Activated CD8-positive, alpha-beta T cell treated with anti-CD3 and anti-CD28 coated beads for 36 hours (primary cell): ENCODE data around the gene EDDM13. TPM values are rescaled to one million over a fixed set of nuclear protein-coding genes. Genes with fewer than 3 reads are reported as not detected.
A peak's percentile ranks its signal among the peaks of the same experiment; 100 is the strongest.
"Not testable (repeated sequence)": the region's sequence is repeated elsewhere in the genome, so short reads cannot be mapped to it uniquely, and the experiment has no call there.

Experiments used
- ATAC-seq: fragments of 200-7000 bp; cut with Tn5 transposase; one replicate; pipeline ENCODE4 v1.10.0; 2021; ENCODE audit warnings: mild to moderate bottlenecking, moderate library complexity
- CTCF ChIA-PET: fragments of 350-600 bp; sonication (Branson Sonifier 250); formaldehyde crosslinking; loops from one replicate; lab custom pipeline; 2021; ENCODE audit warnings: antibody characterized with exemption; lab: Charles Lee
- POLR2A ChIA-PET: fragments of 350-600 bp; sonication (Branson Sonifier 250); formaldehyde crosslinking; loops from one replicate; lab custom pipeline; 2021; ENCODE audit warnings: antibody characterized with exemption; lab: Charles Lee
- DNase-seq: peaks from one replicate; pipeline ENCODE4 v3.0.0-alpha.2; 2020
- H3K27ac Mint-ChIP-seq: one replicate; pipeline ENCODE4 v1.8.0; 2021; ENCODE audit warnings: mild to moderate bottlenecking, mixed read lengths
- H3K27me3 Mint-ChIP-seq: one replicate; pipeline ENCODE4 v1.8.0; 2021; ENCODE audit warnings: mixed read lengths
- H3K36me3 Mint-ChIP-seq: one replicate; pipeline ENCODE4 v1.8.0; 2021; ENCODE audit warnings: low read depth, mixed read lengths
- H3K4me1 Mint-ChIP-seq: one replicate; pipeline ENCODE4 v1.8.0; 2021; ENCODE audit warnings: low read depth, mixed read lengths
- H3K4me3 Mint-ChIP-seq: one replicate; pipeline ENCODE4 v1.8.0; 2021; ENCODE audit warnings: mild to moderate bottlenecking, moderate library complexity, mixed read lengths
- H3K9me3 Mint-ChIP-seq: one replicate; pipeline ENCODE4 v1.8.0; 2021; ENCODE audit warnings: mixed read lengths
- CTCF ChIP-seq: fragments of 200-600 bp; IDR thresholded peaks from one replicate; pipeline ENCODE4 v1.8.0; 2022; ENCODE audit warnings: antibody characterized with exemption, mild to moderate bottlenecking
- intact Hi-C: fragments of 100-400 bp; cut with micrococcal nuclease; formaldehyde crosslinking; loops from one replicate; pipeline ENCODE4 v1.10.0; 2022
- total RNA-seq, 2 experiments: library from RNA; stranded (reverse); gene quantifications; one replicate each; pipeline ENCODE4 v1.2.3, GENCODE V29; 2021

EDDM13 gene
- total RNA-seq, 2 experiments from 2014 or later = 1.3 TPM; not detected in 1

DNA sequence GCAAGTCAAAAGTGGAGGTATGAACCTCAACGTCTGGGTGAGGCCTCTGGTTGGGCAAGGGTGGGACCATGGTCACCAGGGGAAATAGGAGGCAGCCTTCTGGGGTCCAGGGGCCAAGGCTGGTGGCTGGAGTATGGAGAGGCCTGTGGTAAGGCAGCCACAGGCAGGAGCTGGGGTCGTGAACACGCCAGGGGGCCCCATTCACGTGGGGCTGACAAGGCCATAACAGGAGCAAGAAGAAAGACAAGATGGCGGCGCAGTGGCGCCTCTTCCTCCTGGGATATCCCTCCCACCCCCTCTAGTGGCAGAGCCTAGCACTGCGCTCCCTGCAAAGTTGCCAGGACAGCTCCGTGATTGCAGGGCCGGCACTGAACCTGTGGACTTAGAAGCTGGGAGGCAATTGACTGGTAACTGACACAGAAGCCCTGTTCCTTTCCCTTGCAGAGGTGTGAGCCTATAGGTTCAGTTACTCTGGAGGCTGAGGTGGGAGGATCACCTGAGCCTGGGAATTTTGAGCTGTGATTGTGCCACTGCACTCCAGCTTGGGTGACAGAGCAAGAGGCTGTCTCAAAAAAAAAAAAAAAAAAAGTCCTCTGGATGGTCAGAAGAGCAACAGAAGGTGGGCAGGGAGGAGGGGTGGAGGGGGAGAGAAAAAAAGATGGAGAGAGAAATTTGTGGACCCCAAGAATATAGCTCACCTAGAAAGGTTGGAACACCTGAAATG, 19.7 kb upstream of the EDDM13 start:
- ChIA-PET POLR2A (interaction anchor here (1.2 kb wide), 1 partner anchor 80 kb away, joined by 3 read pairs; no protein-coding TSS in a partner anchor), CTCF (interaction anchor here (0.6 to 3.9 kb wide), 37 partner anchors 8 to 443 kb away, joined by 3 to 42 read pairs (median 4); partner anchors contain the start of gene ZNF444)
- DNase-seq = peak; percentile 90
- intact Hi-C loops = loop anchor here (5.0 to 10.0 kb wide), 2 partner anchors 102 to 186 kb away; no protein-coding TSS in a partner anchor
- Mint-ChIP-seq H3K9me3 (peaks cover 4% of the 10 kb centered on the region), H3K36me3 (peaks cover 4% of the 10 kb centered on the region), H3K27me3 (no peaks in the 10 kb centered on the region), H3K4me1 (no peaks in the 10 kb centered on the region), H3K4me3 (no peak overlapping the region), H3K27ac (no peak overlapping the region)
- ATAC-seq = peak; percentile 97
- peak; percentile 80 for TF ChIP-seq CTCF

DNA sequence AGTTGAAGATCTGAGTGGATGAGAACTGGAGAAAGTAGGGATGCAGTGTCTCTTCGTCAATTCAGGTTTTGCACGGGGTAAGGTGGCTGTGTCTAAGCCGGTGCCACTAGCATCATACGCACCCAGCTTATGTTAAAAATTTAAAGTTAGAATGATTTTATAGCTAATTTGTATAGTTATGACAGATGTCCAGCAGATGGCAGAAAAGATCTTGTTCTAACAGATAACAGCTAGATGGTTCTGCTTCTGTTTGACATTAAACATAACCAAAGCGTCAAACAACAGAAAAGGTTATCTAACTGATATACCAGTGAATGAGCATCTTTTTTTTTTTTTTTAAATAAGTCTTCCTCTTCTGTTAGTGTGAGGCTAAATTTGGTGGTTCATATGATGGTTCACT, 18.8 kb upstream of the EDDM13 start:
- DNase-seq (no peak), ATAC-seq (no peak)
- peak; percentile 46 for TF ChIP-seq CTCF
- Mint-ChIP-seq H3K27ac (no peak overlapping the region), H3K27me3 (no peaks in the 10 kb centered on the region), H3K4me1 (no peaks in the 10 kb centered on the region), H3K4me3 (no peak overlapping the region), H3K36me3 (peaks cover 4% of the 10 kb centered on the region), H3K9me3 (peaks cover 4% of the 10 kb centered on the region)
- ChIA-PET CTCF (interaction anchor here (0.7 to 3.9 kb wide), 28 partner anchors 8 to 194 kb away, joined by 3 to 42 read pairs (median 6); partner anchors contain the start of gene ZNF444), POLR2A (no interaction called here)
- intact Hi-C loops = loop anchor here (5.0 to 10.0 kb wide), 2 partner anchors 101 to 186 kb away; no protein-coding TSS in a partner anchor

GRCh38 chr19:56258272-56258671, 14.3 kb upstream of the EDDM13 start:
- ChIA-PET POLR2A (no interaction called here), CTCF (interaction anchor here (1.3 kb wide), 1 partner anchor 52 kb away, joined by 4 read pairs; no protein-coding TSS in a partner anchor)
- ATAC-seq (no peak), DNase-seq (no peak)
- Mint-ChIP-seq H3K36me3 (no peaks in the 10 kb centered on the region), H3K4me3 (no peak overlapping the region), H3K9me3 (no peaks in the 10 kb centered on the region), H3K27me3 (no peaks in the 10 kb centered on the region), H3K27ac (no peak overlapping the region), H3K4me1 (no peaks in the 10 kb centered on the region)
- intact Hi-C loops = loop anchor here (10.0 kb wide), 1 partner anchor 97 kb away; no protein-coding TSS in a partner anchor
- no peak for TF ChIP-seq CTCF

GRCh38 chr19:56261145-56261544, 11.4 kb upstream of the EDDM13 start:
- no peak for DNase-seq
- CTCF ChIA-PET = interaction anchor here (1.6 kb wide), 1 partner anchor 8 kb away, joined by 6 read pairs; no protein-coding TSS in a partner anchor
- H3K9me3 Mint-ChIP-seq = no peaks in the 10 kb centered on the region
- H3K27ac Mint-ChIP-seq = no peak overlapping the region
- TF ChIP-seq CTCF = no peak
- POLR2A ChIA-PET = no interaction called here
- H3K27me3 Mint-ChIP-seq = no peaks in the 10 kb centered on the region
- H3K4me3 Mint-ChIP-seq = no peak overlapping the region
- intact Hi-C loops = no loop called here
- no peaks in the 10 kb centered on the region for H3K36me3 Mint-ChIP-seq
- no peak for ATAC-seq
- H3K4me1 Mint-ChIP-seq = no peaks in the 10 kb centered on the region

- ATAC-seq, intact Hi-C loops, H3K4me1 Mint-ChIP-seq, H3K27ac Mint-ChIP-seq, H3K27me3 Mint-ChIP-seq, H3K36me3 Mint-ChIP-seq, H3K4me3 Mint-ChIP-seq, H3K9me3 Mint-ChIP-seq, POLR2A ChIA-PET, DNase-seq: not testable (repeated sequence)
- CTCF ChIA-PET = interaction anchor here (1.6 kb wide), 1 partner anchor 9 kb away, joined by 6 read pairs; no protein-coding TSS in a partner anchor
Measured at GRCh38 chr19:56261932-56262331, 10.6 kb upstream of the EDDM13 start.
